Measurements from ENCODE around the gene DNAJC13. TPM values are rescaled to one million over a fixed set of nuclear protein-coding genes. Genes with fewer than 3 reads are reported as not detected.
"Not testable (repeated sequence)": the region's sequence is repeated elsewhere in the genome, so short reads cannot be mapped to it uniquely, and the experiment has no call there.

The DNAJC13 gene, protein sequence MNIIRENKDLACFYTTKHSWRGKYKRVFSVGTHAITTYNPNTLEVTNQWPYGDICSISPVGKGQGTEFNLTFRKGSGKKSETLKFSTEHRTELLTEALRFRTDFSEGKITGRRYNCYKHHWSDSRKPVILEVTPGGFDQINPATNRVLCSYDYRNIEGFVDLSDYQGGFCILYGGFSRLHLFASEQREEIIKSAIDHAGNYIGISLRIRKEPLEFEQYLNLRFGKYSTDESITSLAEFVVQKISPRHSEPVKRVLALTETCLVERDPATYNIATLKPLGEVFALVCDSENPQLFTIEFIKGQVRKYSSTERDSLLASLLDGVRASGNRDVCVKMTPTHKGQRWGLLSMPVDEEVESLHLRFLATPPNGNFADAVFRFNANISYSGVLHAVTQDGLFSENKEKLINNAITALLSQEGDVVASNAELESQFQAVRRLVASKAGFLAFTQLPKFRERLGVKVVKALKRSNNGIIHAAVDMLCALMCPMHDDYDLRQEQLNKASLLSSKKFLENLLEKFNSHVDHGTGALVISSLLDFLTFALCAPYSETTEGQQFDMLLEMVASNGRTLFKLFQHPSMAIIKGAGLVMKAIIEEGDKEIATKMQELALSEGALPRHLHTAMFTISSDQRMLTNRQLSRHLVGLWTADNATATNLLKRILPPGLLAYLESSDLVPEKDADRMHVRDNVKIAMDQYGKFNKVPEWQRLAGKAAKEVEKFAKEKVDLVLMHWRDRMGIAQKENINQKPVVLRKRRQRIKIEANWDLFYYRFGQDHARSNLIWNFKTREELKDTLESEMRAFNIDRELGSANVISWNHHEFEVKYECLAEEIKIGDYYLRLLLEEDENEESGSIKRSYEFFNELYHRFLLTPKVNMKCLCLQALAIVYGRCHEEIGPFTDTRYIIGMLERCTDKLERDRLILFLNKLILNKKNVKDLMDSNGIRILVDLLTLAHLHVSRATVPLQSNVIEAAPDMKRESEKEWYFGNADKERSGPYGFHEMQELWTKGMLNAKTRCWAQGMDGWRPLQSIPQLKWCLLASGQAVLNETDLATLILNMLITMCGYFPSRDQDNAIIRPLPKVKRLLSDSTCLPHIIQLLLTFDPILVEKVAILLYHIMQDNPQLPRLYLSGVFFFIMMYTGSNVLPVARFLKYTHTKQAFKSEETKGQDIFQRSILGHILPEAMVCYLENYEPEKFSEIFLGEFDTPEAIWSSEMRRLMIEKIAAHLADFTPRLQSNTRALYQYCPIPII (N-terminal part only)
- total RNA-seq (10 to 100 TPM; 36.2 to 45.9 TPM), polyA plus RNA-seq (1 to 10 TPM; 7.6 to 8.9 (median 8.3) TPM), total RNA-seq (76.1 to 140 (median 100) reads per million in 6 experiments)

DNA sequence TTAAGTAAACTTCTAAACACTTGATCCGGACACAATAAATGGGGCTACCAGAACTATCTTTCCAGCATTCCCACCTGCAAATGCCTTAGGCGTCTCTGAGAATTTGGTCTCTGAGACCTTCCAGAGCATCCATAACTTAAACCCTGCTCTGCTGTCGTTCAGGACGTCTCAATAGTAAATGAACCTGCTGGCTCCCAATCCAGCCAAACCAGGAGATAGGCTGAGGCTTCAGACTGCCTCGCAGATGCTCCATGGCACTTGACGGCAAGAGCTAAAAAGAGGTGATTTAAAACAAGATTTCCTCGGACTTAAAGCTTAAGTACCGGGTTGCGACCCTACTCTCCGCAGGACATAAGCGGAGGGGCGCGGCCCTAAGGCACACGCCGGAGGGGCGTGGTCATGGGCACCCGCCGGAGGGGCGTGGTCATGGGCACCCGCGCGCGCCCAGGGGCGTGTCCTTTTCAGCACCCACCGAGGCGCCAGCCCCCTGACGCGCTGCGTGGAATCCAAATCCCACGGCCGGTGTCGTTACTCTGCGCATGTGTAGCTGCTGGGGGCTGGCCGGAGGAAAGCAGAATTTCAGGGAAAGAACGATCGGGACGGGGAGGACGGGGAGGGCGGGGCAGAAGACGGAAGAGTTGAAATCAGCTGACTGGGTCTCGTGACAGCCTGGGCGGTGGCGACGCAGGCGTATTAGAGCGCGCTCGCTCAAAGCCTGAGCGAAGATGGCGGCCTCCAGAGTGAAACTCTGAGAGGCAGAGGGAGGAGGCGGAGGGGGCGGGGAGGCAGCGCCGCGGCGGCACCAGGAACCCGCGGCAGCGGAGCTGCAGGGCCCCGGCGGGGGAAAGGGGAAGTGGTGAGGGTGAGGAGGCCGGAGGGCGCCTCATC is at the start of gene DNAJC13:
Gene DNAJC13, plus strand, starts transcription at position 696 of the 888 bp plus-strand sequence. CDS start 17,049 bp downstream, outside the sequence.
- Mint-ChIP-seq H3K4me1 (peaks cover 10 to 38% (median 30%) of the 10 kb centered on the region in 4 donors), H3K27ac (peak within 1 kb of the TSS; percentile 88 to 99 (median 98)), H3K4me3 (peak within 1 kb of the TSS; percentile 95 to 100 (median 99)), H3K9me3 (no peaks in the 10 kb centered on the region), H3K27me3 (peaks cover 0 to 3% (median 0%) of the 10 kb centered on the region in 5 donors), H3K36me3 (peaks cover 0 to 8% (median 0%) of the 10 kb centered on the region in 3 donors)
- peak; percentile 94 to 95 for ATAC-seq
- POLR2A ChIA-PET: interaction anchor here (0.6 to 1.6 kb wide), 8 partner anchors 9 to 1390 kb away, joined by 3 to 7 read pairs (median 4); partner anchors contain the start of genes ASTE1, NEK11 and NPHP3
- peak; percentile 87 to 95 (median 90) for DNase-seq

DNA sequence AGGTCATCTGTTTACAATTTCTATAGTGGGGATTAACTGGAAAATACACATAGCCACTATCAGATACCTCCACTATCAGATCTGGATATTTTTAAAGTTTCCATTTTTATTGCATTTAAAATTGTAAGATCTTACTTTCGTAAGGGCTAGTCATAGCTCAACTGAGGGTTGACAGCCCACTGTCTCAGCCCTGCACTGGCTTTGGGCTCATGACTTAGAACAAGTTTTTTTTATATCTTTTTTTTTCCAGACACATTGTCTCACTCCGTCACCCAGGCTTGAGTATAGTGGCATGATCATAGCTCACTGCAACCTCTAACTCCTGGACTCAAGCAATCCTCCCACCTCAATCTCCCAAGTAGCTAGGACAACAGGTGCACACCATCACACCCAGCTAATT is 48.8 kb upstream of the DNAJC13 start:
- Mint-ChIP-seq H3K9me3 (peaks cover 0 to 4% (median 0%) of the 10 kb centered on the region in 9 donors), H3K4me1 (no peaks in the 10 kb centered on the region), H3K27ac (no peak overlapping the region), H3K36me3 (no peaks in the 10 kb centered on the region), H3K4me3 (no peak overlapping the region), H3K27me3 (peaks cover 0 to 8% (median 0%) of the 10 kb centered on the region in 5 donors)
- ATAC-seq (no peak), DNase-seq (no peak)
- POLR2A ChIA-PET: no interaction called here

DNA sequence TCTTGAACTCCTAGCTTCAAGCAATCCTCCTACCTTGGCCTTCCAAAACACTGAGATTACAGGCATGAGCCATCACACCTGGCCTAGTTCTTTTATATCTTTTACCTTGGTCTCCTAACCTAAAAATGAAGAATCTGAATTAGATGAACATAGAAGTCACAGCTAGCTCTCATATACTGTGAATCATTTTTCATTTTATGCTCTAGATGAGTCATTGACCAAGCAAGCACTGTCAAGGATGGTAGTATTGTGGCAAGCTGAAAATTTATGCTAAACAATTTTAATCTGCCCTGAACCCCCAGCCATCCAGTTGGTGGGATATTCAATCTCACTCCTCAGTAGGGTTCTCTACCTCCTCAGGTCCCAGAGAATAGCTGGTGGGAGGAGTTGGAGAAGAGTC is 48.3 kb upstream of the DNAJC13 start:
- Mint-ChIP-seq H3K4me1 (no peaks in the 10 kb centered on the region), H3K9me3 (peaks cover 0 to 4% (median 0%) of the 10 kb centered on the region in 9 donors), H3K27me3 (peaks cover 0 to 8% (median 0%) of the 10 kb centered on the region in 5 donors), H3K27ac (no peak overlapping the region), H3K36me3 (no peaks in the 10 kb centered on the region), H3K4me3 (no peak overlapping the region)
- no peak for ATAC-seq
- no peak for DNase-seq
- POLR2A ChIA-PET: no interaction called here

DNA sequence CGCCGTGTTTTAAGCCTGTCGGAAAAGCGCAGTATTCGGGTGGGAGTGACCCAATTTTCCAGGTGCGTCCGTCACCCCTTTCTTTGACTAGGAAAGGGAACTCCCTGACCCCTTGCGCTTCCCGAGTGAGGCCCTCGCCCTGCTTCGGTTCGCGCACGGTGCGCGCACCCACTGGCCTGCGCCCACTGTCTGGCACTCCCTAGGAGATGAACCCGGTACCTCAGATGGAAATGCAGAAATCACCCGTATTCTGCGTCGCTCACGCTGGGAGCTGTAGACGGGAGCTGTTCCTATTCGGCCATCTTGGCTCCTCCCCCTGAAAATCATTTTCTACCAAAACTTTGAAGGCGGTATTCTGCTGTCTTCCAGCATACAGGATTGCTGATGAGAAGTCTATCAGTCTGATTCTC is 40.4 kb upstream of the DNAJC13 start:
- peak overlapping the region in 4 of 10 donors; percentile 43 to 83 (median 62) for H3K27ac Mint-ChIP-seq

DNA sequence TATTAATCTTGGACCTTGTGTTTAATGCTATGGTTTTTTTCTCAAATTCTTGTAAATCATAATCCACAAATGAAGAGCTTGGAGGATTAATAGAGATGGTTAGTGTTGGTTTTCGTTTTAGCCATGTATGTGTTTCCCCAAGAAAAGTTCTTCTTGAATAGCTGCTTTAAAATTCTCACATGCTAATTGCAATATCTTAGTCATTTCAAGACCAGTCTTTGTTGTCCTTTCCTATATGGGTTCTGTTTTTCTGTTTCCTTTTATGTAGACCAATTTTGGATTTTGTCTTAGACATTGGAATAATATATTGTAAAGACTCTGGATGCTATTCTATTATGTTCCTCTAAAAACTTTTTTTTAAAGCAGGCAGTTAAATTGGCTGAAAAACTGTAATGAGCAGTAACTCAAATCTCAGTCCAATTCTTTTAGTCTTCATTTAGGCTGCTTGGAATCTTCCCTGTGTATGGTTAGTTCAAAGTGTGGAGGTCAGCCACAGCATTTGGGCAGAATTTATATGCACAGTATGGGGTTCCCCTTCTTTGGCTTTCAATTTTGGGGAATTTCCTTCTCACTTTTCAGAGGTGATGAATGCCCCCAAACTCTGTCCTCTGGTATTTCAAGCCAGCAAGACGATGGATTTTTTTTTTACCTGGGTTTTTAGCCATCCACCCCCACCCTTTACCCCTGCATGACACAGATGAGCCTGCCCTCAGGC is 39.1 kb upstream of the DNAJC13 start:
- Mint-ChIP-seq H3K4me1 (no peaks in the 10 kb centered on the region), H3K36me3 (peaks cover 0 to 3% (median 0%) of the 10 kb centered on the region in 3 donors), H3K27ac (peak overlapping the region in 1 of 10 donors; percentile 18), H3K4me3 (no peak overlapping the region), H3K27me3 (peaks cover 18 to 34% (median 27%) of the 10 kb centered on the region in 5 donors), H3K9me3 (peaks cover 0 to 8% (median 0%) of the 10 kb centered on the region in 9 donors)
- ATAC-seq (no peak), DNase-seq (no peak)
- POLR2A ChIA-PET: no interaction called here

More for the DNA sequence above, 40.4 kb upstream of the DNAJC13 start:
- H3K9me3 Mint-ChIP-seq, ATAC-seq, POLR2A ChIA-PET, H3K36me3 Mint-ChIP-seq, H3K4me1 Mint-ChIP-seq: not testable (repeated sequence)
- DNase-seq: peak in 1 of 10 donors; percentile 1
- peak overlapping the region in 6 of 10 donors; percentile 19 to 80 (median 55) for H3K4me3 Mint-ChIP-seq
- peaks cover 16 to 34% (median 26%) of the 10 kb centered on the region in 5 donors for H3K27me3 Mint-ChIP-seq

DNA sequence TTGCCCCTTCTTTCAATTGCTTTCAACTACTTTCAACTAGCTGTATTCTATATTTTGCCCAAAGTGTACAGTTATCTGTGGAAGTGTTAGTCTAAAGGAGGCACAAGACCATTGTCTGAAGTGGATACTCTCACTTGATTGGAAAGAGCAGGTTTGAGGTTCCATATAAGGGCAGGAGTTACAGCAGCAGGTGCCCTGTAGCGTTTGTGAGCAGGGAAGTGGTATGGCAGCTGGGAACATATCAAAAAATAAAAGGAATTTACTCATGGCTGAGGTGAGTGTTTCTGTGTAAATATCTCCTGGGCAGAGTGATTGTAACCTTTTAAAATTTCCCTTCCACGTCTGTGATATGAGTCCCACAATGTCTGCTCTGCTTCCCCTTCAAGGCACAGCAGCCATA is 38.5 kb upstream of the DNAJC13 start:
- Mint-ChIP-seq H3K9me3 (peaks cover 0 to 10% (median 0%) of the 10 kb centered on the region in 9 donors), H3K27ac (no peak overlapping the region), H3K36me3 (peaks cover 0 to 3% (median 0%) of the 10 kb centered on the region in 3 donors), H3K27me3 (peaks cover 18 to 34% (median 30%) of the 10 kb centered on the region in 5 donors), H3K4me1 (no peaks in the 10 kb centered on the region), H3K4me3 (no peak overlapping the region)
- no peak for ATAC-seq
- DNase-seq: no peak
- POLR2A ChIA-PET: no interaction called here

DNA sequence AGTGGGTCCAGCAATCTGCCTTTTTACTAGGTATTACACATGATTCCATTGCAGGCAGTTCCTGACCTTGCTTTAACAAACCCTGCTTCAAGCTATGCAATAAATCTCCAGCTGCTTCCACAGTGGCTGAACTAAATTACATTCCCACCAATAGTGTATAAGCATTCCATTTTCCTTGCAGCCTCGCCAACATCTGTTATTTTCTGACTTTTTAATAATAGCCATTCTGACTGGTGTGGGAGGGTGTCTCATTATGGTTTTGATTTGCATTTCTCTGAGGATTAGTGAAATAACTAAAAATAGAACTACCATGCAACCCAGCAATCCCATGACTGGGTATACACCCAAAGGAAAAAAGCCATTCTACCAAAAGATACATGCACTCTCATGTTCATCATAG is 36.4 kb upstream of the DNAJC13 start:
- POLR2A ChIA-PET: no interaction called here
- H3K9me3 Mint-ChIP-seq: peaks cover 0 to 12% (median 0%) of the 10 kb centered on the region in 9 donors
- DNase-seq (no peak), ATAC-seq (no peak)
- H3K27me3 Mint-ChIP-seq: peaks cover 18 to 34% (median 31%) of the 10 kb centered on the region in 5 donors
- no peak overlapping the region for H3K27ac Mint-ChIP-seq
- H3K4me1 Mint-ChIP-seq: no peaks in the 10 kb centered on the region
- no peak overlapping the region for H3K4me3 Mint-ChIP-seq
- peaks cover 0 to 3% (median 0%) of the 10 kb centered on the region in 3 donors for H3K36me3 Mint-ChIP-seq

DNA sequence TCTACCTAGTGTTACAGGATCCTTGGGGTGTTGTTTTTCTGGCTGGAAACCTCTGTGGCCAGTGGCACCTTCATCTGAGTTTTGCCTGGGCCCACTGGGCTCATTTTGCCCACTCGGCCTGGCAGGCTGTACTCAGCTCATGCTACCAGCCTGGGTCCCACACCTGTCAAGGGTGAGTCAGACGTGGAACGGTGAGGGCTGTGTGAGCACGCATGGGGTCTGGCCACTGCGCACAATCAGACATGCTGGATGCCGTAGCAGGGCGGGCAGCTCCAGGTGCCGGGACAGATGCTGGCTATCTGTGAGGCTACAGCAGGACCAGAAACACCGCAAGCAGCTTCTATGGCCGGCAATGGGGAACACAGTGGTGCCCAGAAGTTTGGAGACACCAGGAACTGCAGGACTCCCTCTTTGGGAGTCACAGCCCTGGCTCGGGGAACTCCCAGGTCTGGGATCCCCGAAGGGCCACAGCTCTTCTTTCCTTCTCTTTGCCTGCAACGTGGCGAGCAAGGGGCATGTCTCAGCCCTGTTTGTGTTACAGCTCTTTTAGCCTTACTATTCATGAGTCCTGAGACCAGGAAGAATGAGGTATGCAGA is 35.9 kb upstream of the DNAJC13 start:
- Mint-ChIP-seq H3K36me3 (peaks cover 0 to 3% (median 0%) of the 10 kb centered on the region in 3 donors), H3K27ac (no peak overlapping the region), H3K9me3 (peaks cover 0 to 12% (median 0%) of the 10 kb centered on the region in 9 donors), H3K4me3 (no peak overlapping the region), H3K4me1 (no peaks in the 10 kb centered on the region), H3K27me3 (peaks cover 18 to 34% (median 31%) of the 10 kb centered on the region in 5 donors)
- POLR2A ChIA-PET: no interaction called here
- no peak for ATAC-seq
- no peak for DNase-seq

DNA sequence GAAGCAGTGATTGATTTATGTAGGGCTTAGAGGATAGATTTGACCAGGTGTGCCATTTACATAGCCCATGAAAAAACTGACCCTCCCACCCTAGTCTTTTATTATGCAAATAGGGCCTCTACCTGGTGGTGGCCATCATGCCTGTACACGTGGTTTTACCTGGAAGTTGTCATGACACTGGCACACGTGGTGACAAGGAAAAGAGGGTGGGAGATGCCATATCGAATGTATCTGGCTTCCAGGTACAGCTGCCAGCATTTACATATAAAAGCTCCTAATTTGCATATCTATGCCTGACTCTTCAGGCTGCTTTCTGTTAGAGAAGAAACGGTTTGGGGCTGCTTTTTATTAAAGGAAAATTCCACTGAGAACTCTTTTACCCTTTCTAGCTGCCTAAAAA is 35.0 kb upstream of the DNAJC13 start:
- DNase-seq: no peak
- POLR2A ChIA-PET: no interaction called here
- Mint-ChIP-seq H3K9me3 (peaks cover 0 to 7% (median 0%) of the 10 kb centered on the region in 9 donors), H3K36me3 (peaks cover 0 to 3% (median 0%) of the 10 kb centered on the region in 3 donors), H3K27ac (no peak overlapping the region), H3K27me3 (peaks cover 18 to 33% (median 26%) of the 10 kb centered on the region in 5 donors), H3K4me1 (no peaks in the 10 kb centered on the region), H3K4me3 (no peak overlapping the region)
- ATAC-seq: no peak

DNA sequence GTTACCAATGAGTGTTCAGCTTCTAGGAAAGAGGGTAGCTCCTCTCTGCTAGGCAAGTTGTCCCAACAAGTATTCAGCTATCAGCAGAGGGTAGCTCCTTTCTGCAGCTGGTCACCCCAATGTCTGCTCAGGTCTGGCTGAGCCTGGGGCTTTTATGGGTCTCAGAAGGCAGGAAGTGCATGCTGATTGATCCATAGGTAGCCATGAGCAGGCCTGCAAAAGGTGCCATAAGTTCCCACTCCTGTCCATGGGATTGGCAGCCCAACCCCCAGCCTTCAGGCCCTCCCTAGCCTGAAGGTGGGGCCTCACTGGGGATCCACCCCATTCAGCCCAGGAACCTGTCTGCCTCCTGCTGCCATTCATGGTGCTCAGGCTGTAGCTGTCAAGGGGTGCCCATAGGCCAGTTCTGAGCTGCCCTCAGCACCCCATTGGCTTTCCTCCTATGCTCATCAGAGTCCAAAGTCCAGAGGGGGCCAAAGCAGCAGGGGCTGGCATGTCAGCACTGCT is 34.6 kb upstream of the DNAJC13 start:
- no peak for ATAC-seq
- Mint-ChIP-seq H3K27ac (no peak overlapping the region), H3K4me3 (no peak overlapping the region), H3K27me3 (peaks cover 16 to 28% (median 24%) of the 10 kb centered on the region in 5 donors), H3K9me3 (peaks cover 0 to 4% (median 0%) of the 10 kb centered on the region in 9 donors), H3K4me1 (no peaks in the 10 kb centered on the region), H3K36me3 (peaks cover 0 to 3% (median 0%) of the 10 kb centered on the region in 3 donors)
- DNase-seq: no peak
- POLR2A ChIA-PET: no interaction called here
